Measurements from ENCODE around the gene FNDC11. TPM values are rescaled to one million over a fixed set of nuclear protein-coding genes. Genes with fewer than 3 reads are reported as not detected.

FNDC11 gene
- total RNA-seq, 1 donor from 2014 or later, result 0.28 TPM

DNA sequence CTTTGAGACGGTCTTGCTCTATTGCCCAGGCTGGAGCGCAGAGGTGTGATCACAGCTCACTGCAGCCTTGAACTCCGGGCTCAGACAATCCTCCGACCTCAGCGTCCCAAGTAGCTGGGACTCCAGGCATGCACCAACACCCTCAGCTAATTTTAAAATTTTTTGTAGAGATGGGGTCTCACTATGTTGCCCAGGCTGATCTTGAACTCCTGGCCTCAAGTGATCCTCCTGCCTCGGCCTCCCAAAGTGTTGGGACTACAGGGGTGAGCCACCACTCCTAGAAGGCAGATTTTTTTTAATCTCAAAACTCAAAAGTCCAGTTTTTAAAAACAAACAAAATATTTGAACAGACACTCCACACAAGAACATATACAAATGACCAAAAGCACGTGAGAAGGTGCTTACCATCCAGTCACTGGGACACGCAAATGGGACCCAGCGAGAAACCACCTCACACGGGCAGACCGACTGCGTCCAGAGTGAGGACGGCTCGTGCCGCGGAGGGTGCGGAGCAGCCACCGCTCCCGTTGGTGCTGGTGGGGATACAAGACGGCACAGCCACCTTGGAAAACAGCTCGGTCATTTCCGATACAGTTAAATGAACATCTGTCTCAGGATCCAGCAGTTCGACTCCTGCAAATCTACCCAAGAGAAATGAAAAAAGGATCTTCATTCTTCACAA lies 28.6 kb downstream of the FNDC11 start:
- ATAC-seq, result no peak

DNA sequence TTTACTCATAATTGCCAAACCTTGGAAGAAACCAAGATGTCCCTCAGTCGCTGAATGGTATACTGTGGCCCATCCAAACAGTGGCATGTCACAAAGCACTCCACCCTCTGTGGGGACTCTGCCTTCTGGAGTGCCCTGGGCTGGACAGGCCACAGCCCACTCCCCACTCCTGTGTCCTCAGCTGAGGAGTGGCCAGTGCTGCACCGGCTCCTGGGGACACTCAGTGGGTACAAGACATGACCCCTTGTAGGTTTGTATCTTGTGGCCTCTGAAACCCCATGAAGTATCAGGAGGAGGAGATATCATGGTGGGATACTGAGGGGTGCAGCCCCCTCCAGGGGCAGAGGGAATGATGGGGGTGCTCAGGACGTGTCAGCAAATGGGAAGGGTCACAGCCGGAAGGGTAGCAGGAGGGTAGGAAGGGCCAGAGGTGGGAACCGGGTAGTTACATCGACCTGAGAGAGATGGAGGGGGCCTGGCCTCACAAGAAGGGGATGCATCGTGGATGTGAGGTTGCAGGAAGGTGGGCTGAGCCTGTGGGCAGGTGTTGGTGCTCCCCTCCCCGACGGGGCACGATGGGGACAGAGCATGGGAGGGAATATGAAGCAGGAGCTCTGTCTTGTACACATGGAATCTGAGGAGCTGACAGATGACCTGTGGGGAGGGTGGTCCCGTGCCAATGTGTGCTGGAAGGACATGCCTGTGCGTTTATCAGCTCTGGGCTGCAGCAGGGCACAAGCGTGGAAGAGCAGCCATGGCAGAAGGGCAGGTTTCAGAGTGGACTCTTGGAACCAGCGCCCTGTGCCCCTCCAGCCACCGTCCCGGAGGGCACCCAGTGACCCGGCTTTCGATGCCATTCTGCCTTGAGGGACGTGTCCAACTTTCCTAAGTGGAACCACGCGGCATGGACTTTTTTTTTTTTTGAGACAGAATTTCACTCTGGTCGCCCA lies 31.9 kb downstream of the FNDC11 start:
- ATAC-seq, result no peak

DNA sequence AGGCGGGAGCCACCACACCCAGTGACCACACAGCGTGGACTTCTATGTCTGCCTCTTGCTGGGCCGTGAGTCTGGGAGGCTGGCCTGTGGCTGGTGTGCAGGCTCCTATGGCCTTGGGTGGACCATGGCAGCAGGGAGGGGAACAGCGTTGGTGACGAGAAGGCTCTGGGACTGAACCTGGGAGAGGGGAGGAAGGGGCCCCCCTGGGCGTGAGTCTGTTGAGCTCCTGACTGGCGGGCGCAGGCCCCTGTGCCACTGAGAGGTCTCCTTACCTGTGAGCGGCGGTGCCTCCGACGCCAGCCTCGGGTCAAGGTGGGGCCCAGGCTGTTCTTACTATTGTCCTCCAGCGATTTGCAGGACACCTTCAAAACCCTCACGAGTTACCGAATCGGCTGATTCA lies 32.8 kb downstream of the FNDC11 start:
- ATAC-seq, result peak; percentile 10

DNA sequence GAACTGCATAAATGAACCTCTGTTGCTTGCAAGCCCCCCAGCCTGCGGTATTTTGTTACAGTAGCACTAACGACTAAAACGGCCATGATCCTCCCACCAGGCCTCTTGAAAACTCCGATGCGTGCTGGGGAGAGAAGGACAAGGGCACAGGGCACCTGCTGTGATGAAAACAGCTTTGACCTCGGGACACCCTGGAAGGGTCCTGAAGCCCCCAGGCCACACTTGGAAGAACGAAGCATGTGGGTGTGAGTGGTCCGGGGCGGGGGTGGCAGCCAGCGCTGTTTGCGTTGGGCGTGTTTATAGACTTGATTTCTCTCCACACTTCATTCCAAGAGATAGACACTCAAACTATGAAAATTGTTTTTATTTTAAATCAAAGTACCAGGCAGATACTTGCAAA lies 33.3 kb downstream of the FNDC11 start:
- no peak for ATAC-seq

DNA sequence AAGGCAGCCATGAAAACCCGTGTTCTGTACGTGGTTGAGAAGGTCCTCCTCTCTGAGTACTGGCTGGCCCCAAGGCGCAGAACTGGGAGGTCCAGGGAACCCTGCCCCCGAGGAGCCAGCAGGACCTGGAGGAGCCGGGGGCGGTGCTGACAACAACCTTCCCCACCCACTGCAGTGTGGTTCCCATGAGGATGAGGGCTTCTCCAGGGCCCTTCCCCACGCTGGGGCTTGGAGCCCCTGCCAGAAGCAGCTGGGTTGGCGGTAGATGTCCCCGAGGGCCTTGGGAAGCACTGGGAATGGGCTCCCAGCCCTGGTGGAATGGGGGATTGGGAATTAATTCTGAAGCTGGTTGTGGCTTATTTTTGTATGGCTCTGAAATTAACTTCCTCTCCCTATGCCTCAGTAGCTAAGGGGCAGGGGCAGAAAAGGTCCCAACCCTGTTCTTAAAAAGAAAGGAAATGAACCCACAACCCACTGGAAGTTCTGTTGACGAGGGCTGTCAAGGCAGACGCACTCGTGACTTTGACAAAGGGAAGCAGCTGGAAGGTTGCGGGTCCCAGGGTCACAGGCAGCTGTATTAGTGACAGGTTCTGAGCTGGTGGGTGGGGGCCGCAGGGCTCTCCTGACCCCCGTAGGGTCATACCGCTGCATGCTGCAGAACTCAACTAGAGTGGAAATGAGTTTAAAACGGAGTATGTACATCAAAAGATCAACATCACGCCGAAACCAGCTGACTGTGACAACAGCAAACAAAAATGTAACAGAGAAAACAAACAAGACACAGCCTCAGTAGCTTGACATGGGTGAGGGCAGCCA lies 34.0 kb downstream of the FNDC11 start:
- ATAC-seq, result no peak

DNA sequence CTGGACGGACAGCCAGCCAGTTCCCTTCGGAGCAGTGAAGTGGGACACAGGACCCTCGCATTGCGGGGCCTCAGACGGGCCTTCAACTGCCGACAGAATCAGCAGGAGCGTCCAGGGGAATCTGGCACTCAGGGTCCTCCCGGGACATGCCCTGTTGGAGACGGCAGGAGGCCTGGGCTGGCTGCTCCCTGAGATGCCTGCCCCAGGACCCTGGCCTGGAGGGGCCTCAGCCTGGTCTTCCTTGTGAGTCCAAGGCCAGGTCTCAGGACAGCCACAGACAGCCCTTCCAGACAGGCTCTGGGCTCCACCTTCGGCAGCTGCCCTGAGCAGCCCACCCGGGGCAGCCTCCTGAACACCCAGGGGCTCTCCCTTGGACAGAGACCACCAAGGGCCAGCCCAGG lies 34.7 kb downstream of the FNDC11 start:
- no peak for ATAC-seq

DNA sequence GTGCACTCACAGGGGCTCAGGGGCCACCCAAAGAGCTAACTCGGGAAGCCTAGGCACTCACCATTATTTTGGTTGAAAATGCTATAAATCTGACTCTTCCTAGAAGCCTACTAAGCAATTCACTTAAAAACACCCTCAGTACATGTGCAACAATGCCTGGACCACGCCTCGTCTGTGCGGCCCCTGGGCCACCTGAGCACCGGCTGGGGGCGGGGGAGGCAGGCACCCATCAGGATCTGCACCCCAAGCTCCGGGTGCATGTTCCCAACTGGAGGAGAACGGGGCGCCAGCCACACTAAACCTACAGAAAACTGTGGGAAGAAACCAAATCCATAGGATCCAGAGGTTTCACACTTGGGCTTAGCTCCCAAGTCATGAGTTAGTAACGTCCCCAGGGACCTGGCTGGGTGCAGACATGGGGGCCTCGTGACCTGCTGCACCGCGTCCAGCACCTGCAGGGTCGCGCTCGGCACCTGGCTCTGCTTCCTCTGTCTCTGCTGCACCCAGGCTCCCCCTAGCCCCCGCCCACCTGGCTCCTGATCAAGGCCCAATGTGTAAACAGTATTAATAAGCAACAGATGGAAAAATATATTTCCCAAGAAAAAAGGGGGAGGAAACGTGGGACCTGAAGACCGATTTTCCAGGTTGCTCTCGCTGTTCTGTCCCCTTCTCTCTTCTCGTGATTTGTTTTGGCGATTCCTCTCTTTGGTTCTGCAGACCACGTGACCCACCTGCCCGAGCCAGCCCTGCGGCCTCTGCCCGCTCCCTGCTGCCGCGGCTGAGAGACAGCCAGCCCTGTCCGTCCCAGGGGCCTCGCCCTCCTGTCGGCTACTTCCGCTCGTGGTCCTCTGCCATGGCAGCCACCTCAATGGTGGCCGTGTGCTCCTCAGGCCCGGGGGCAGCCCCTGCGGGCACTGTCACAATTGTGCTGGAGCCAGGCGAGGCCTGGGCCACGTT lies 35.6 kb downstream of the FNDC11 start:
- no peak for ATAC-seq

DNA sequence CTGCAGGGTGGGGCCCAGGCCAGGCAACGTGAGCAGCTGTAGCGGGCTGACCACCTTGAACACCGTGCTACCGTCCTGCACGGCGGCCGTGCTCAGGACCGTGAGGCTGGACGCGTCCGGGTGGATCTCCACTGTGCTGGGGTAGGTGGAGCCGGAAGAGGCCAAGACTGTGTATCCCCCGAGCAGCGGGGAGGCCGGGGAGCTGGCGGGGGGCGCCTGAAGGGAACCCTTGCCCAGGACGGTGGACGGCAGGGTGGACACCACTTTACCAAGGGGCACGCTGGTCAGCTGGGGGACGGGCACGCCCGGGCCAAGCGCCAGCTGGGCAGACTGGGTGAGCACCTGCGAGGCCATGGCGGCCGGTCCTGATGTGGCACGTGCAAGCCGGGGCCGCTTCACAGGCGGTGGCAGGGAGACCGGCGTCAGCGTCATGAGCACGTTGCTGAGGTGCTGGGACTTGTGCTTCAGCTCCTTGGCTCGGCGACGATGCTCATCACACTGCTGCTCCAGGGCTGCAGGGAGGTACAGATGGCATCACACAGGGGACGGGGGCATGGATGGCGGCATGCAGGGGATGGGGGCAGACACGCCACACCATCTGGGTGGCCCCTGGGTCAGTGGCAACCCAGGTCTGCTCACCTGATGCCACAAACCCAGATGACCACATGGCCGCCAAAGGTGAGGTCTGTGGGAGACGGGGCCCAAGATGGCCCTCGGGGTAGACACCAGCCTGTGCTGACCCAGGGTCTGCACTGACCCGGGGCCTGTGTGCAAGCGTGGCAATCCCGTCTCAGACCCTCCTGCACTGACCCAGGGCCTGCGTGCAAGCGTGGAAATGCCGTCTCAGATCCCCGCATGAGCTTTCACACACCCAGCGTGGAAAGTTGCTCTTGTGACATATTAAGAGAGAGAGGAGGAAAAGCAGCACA lies 36.5 kb downstream of the FNDC11 start:
- ATAC-seq, result no peak

DNA sequence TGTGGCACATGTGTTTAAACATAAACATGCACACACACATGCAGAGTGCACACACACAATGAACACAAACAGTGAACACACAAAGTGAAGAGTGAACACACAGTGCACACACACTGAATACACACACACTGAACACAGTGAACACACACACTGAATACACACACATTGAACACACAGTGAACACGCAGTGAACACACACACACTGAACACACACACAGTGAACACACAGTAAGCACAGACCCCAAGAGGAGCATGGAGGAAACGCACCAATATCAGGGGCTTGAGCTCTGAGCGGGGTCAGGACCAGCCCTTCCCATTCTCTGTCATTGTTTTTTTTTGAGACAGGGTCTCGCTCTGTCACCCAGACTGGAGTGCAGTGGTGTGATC lies 37.2 kb downstream of the FNDC11 start:
- no peak for ATAC-seq

DNA sequence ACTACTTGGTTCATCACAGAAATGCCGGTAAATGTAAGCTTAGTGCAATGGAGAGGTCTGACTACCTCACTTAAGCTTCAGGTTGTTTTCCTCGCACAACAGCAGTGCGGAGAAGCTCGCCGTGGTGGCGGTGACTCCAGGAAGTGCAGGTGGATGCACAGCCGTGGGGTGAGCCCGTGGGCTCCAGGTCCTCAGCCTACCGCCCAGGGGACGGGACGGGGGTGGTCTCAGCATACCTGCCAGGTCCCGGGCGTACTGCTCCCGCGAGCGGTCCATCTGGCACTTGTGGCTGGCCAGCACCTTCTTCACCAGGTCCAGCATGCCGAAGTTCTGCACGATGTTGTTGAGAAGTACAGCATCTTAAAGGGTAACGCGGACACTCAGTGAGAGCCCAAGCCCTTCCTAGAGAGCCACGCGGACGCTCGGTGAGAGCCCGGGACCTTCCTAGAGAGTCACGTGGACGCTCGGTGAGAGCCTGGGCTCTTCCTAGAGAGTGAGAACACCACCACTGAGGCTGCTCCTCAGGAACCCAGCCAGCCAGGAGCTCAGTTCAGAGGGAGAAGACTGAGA lies 37.9 kb downstream of the FNDC11 start:
- no peak for ATAC-seq

DNA sequence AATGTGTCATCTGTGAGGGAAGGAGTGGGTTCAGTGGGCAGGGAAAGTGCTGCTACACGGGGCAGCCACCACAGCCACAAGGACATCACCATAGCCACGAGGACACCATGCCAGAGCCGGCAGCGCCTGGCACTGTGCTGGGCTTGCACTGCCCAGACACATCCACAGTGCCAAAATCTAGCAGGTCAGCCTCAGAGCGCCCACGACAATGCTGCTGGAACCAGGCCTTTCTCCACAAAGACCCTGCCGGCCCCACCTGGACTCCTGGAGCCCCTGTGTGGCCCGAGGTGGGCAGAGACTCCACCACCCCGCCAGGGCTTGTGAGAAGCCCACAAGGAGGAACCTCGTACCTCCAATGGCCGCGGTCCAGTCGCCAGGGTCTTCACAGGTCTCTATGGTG lies 38.7 kb downstream of the FNDC11 start:
- ATAC-seq, result no peak

DNA sequence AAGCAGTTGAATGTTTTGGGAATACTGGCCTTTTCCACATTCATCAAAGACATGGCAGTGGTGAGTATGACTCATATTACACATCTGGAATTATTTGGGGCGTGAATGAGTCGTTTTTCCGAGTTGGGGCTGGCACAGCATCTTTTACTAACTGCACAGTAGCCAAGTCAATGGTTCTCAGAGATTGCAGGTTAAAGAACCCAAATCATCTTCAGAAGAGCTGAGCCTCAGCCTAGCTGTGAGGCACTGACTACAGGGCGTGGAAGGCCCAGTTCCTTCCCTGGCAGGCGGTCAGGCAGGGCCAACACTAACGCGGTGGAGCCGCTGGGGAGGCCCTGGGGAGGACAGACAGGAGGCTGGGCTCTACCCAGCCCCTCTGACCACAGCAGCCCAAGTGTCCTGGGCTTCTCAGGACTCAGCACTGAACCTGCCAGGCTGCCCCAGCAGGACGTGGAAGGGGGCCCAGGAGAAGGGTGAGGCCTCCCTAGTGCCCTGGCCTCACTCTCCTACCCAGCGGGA lies 40.1 kb downstream of the FNDC11 start:
- ATAC-seq, result no peak

DNA sequence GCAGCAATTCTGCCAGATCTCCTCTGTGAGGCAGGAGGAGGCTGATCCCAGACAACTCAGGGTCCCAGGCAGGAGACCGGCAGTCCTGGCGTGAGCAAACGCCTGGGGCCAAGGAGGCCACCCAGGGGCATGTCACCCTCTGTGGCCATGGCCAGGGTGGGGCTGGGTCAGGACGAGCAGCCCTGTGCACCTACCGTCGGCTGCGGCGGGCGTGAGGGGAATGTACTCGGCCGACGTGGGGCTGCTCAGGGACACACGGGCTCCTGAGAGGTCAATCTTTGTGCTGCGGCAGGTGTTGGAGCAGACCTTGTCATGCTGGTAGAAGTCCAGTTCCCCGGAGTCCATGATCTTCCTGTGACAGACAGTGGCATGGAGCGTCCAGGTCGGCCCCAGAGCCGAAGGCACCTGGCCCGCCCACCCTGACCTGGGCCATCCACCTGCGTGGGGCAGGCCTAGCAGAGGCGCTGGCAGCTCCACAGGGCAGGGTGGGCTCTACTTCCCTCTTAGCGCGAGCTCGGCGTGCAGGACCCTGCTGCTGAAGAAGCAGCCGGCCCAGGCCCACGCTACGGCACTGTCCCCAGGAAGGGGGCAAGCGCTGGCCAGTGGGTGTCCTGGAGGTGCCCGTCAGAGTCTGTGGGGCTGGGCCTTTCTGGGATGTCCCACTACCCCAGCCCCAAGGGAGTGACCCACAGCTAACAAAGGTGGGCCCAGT lies 41.6 kb downstream of the FNDC11 start:
- peak; percentile 15 for ATAC-seq

DNA sequence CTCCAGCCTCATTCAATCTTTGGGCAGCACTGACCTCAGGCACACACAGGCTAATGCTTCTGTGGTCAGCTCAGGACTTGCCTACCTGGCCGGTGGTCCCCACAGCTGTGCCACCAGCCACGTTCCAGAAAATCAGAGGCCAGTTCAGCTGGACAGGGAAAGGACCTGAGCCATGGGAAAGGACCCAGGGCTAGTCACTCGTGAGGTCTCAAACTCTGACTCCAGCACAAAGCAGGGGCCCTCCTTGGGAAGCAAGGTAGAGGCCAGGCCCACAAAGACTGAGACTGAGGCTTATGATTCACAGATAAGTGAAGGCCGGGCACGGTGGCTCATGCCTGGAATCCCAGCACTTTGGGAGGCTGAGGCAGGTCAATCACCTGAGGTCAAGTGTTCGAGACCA lies 42.5 kb downstream of the FNDC11 start:
- no peak for ATAC-seq

DNA sequence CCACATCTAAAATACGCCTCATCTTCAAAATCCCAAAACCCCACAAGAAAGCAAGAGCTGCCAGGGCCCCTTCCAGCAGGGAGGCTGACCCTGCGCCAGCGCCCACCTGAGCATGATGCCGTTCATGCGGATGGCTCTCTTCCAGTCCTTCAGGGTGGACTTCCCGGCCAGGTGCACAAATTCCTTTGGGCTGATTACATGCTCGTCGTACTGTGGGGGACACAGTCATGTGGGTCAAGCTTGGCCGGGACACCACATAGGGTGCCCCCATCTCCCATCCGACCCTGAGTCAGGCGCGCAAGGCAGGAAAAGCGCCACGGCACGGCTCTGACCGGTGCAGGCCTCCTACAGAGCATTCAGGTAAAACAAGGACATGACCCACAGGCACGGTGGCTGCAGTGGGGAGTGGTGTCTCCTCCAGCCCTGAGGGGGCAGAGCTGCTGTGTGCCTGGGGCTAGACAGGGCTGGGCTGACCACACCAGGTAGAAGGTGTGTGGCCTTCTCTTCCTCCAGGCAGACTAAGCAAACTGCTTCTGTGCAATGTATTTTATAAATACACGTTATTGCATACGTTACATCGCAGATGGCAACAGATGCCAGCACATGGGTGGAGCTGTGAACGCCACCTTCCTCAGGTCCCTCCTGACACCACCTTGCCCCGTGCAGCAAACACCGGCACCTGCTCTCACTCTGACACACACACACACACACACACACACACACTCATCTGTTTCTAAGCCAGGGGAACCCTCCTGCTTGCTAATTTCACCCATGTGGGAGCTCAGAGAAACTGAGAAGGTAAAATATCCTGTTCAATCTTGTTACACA lies 43.9 kb downstream of the FNDC11 start:
- ATAC-seq, result peak; percentile 16

DNA sequence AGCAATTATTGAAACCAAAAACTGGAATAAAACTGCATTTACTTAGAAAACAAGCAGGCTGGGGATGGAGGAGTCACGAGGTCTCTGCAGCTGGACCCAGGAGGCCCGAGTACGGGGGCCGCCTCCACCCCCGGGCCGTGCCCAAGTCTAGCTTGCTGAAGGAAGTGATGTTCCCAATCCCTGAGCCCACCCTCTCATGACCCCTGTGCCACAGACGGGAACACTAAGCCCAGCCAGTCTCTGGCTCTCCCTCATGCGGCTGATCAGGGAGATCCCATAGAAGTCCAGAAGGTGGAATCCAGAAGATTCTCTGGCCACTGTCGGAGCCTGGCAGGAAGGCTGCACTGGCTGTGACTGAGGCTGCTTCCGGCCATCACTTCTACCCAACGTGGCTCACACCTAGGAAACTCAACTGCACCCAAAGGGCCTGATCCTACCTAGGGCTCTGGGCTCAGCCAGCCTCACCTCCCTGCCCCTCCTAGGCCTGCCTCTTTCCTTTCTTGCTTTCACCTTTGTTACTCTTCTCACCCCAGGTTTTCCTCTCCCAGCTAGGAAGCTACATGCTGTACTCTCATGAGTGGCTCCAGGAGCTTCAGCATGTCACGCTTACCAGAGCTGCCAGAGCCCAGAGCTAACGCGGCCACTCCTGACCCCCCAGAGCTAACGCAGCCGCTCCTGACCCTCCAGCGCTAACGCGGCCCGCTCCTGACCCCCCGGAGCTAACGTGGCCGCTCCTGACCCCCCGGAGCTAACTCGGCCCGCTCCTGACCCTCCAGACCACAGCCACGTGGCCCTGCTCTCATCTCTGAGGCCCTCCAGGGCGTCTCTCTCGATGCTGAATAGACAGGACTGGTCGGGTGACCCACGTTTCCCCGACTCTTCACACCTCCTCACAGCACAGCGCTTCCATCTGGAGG lies 44.8 kb downstream of the FNDC11 start:
- no peak for ATAC-seq

DNA sequence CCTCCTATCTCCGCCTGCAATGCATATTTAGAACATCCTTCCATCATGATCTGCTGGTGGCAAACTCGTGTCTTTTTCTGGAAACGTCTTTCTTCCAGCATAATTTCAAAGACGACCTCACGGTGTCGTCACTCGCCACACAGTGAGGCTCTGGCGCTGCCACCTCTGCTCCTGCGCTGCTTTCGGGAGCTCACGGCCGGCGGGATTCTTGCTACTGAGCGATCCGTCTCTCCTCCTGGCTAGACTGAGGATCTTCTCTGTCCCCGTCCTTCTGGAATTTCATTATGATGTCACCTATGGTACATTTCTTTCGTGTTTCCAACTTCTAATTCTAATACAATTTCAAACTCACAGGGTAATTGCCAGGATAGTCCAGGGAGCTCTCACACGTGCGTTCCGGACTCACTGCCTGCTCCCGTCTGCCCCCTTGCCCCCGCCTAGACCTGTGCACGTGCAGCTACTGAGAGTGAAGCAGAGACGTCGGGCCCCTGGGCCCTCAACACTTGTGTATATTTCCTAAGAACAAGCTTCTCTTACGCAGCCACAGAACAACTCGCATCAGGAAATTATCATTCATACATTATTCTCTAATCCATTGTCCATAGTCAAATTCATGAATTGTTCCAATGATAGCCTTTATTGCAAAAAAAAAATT lies 45.6 kb downstream of the FNDC11 start:
- ATAC-seq, result no peak
